HG03520 (cell line): ENCODE data around the gene PLEKHJ1.

Experiments
- ATAC-seq: cut with Tn5 transposase; IDR thresholded peaks from one replicate; pipeline ENCODE4 v1.9.1; 2021; ENCODE audit warnings: mild to moderate bottlenecking, moderate library complexity; ENCODE audit not compliant: unreplicated experiment

Gene PLEKHJ1

DNA sequence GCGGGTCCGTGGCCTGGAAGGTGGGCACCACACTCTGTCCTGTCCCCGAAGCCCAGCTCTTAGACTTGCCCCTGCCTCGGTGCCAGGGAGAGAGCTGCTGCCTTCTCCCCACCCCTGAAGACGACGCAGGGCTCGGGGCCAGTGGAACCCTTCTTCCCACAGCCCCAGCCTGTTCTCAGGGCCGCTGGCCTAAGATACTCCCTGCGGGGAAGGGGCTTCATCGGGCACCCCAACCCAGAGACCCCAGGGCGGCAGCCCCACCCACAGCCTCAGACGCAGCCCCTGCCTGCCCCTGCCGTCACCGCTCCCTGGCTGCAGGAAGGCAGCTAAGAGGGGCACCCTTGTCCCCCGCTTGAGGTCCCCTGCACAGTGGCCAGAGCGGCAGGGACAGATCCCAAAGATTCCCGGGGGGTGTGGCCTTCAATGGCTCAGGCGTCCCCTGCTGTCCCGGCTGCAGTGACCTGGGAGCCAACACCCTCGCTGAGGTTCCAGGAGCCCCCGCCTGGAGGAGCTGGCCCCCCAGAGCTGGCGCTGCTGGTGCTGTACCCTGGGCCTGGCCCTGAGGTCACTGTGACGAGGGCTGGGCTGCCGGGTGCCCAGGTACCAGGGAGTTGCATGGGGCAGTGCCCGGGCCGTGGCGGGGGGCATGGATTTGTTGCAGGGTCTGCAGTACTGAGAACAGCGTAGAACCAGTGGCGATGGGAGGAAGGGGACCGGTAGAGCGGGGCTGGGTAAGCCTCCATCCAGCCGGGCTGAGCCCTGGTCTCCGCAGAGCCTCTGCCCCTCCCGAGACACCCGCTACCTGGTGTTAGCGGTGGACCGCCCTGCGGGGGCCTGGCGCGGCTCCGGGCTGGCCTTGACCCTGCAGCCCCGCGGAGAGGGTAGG is 14.0 kb upstream of the PLEKHJ1 start:
- no peak for ATAC-seq

DNA sequence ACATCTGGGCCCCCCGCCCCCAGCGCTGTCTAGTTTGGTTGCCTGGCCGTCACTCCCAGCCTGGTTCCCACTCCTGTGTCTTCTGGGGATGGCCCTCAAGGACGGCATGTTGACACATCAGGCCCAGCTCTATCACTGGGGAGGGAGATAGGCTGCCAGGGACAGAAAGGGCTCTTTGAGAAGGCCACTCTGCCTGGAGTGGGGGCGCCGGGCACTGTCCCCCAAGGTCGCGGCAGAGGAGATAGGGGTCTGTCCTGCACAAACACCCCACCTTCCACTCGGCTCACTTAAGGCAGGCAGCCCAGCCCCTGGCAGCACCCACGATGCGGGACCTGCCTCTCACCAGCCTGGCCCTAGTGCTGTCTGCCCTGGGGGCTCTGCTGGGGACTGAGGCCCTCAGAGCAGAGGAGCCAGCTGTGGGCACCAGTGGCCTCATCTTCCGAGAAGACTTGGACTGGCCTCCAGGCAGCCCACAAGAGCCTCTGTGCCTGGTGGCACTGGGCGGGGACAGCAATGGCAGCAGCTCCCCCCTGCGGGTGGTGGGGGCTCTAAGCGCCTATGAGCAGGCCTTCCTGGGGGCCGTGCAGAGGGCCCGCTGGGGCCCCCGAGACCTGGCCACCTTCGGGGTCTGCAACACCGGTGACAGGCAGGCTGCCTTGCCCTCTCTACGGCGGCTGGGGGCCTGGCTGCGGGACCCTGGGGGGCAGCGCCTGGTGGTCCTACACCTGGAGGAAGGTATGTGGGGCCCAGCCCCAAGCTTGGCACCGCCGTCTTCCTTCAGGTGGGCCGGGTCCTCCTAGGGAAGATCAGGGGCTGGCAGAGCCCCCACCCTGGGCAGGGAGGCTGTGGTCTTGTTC is 13.1 kb upstream of the PLEKHJ1 start, which contains the start of gene AMH:
TSS of gene AMH (plus strand) at position 314 of the 857 bp plus-strand sequence. CDS start at position 324, 10 bp downstream.
- no peak for ATAC-seq

DNA sequence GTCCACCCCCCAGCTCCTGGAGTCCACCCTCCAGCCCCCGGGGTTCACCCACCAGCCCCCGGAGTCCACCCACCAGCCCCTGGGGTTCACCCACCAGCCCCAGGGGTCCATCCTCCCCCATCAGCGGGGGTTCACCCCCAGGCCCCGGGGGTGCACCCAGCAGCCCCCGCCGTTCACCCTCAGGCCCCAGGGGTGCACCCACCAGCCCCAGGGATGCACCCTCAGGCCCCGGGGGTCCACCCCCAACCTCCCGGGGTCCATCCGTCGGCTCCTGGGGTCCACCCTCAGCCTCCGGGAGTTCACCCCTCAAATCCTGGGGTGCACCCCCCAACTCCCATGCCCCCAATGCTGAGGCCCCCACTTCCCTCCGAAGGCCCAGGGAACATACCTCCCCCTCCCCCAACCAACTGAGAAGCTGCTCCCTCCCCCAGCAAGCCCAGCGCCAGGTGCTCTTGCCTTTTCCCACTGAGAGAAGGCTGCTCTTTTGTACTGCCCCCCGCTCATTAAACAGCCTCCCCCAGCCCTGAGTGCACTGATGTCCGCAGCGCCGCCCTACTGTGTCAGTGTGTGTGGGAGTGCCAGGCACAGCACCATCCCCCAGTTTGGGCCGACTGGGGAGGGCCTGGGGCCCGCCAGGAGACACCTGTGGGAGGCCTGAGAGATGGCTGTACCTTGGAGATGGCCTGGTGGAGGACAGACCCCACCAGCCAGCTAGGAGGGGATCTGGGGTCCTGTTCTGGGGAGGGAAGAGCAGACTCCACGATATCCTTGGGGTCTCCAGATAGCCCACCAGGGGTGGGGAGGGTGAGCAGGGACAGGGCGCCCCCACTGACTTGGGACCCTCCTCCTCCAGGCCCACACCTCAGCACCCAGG is 12.2 kb upstream of the PLEKHJ1 start:
- no peak for ATAC-seq

DNA sequence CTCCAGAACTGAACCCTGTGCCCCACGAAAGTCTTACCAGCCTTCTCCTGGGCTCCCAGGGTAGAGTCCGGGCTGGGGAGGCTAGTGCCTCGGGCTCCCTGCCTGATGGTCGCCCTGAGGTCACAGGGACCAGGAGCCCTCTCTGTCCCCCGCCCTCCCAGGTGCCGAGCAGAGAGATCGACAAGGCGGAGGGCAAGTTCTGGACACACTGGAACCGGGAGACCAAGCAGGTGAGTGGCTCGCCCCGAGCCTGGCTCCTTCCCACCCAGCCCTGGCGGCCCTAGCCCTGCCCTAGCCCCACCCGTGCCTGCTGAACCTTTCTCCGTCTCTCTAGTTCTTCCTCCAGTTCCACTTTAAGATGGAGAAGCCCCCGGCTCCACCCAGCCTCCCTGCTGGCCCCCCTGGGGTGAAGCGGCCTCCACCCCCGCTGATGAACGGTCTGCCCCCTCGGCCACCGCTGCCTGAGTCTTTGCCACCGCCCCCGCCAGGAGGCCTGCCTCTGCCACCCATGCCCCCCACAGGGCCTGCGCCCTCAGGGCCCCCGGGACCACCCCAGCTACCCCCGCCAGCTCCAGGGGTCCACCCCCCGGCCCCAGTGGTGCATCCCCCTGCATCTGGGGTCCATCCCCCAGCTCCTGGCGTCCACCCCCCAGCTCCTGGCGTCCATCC is 11.4 kb upstream of the PLEKHJ1 start:
- ATAC-seq: no peak

DNA sequence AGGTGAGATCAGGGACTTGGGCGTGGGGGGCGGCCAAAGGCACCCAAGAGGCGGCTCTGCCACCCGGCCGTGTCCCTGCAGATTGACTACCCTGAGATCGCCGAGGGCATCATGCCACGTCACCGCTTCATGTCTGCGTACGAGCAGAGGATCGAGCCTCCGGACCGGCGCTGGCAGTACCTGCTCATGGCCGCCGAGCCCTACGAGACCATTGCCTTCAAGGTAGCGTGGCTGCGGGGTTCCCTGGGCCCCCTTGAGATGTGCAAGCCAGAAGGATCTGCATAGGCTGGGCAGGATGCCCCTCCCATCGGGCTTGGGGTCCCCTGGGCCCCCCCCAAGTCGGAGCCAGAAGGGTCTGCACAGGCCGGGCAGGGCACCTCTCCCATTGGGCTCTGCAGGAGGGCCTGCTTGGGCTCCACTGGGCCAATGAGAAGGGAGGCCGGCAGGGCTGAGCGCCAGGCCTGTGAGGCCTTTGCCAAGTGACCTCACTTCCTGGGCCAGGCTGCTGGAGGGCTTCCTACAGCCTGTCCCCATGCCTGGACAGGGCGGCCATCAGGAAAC is 10.8 kb upstream of the PLEKHJ1 start:
- no peak for ATAC-seq

DNA sequence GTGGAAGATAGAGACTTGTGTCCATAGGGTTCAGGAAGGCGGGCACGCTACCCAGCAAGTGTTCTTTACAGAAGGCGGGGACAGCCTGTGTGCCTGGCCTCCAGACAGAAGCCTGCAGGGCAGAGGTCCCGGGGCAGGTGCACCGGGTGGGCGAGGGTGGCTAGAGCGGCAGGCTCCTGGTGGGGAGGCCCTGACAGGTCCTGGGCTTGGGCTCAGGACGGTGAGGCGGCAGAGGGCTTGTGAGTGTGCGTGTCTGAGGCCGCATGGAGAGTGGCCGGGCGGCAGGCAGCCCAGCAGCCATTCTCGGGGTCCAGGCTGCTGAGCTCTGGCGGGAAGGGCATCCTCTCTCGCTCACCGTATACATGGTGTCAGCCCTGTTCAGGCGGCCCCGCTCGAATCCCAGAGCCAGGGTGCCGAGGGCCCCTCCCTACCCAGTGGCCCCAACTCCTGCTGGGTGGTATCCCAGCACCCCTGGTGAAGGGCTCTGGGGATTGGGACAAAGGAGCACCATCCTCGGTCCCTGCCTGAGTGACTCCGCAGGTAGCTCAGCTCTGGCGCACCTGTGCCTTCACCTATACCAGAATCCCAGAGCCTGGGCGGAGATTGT is 10.0 kb upstream of the PLEKHJ1 start:
- ATAC-seq: no peak

DNA sequence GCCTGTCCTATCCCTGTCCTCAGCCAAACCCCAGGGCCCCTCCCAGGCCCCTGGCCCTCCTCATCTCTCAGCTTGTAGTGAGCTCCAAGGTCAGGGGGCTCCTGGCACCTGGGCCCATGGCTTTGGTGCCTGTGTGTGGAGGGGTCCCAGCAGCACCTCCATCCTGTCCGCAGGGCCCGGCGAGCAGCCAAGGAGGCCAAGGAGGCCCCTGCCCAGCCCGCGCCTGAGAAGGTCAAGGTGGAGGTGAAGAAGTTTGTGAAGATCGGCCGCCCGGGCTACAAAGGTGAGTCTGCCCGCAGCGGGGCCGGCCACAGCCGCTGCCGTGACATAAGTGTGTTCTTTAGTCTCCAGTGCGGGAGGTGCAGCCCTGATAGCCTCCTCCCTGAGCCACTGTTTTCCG is 9.1 kb upstream of the PLEKHJ1 start:
- ATAC-seq: no peak

DNA sequence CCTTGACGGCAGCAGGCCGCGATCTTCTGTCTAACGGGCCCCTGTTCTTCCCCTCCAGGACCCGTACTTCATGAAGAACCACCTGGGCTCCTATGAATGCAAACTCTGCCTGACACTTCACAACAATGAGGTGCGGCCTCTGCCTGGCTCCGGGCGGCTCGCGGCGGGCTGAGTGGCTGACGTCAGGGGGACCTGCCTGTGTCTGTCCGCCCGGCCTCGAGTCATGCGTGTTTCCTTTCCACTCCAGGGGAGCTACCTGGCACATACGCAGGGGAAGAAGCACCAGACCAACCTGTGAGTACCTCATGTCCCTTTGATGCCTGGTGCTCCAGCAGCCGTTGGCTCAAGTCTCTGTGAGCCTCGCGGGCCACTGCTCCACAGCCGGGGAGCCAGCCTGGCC is 8.4 kb upstream of the PLEKHJ1 start:
- ATAC-seq: no peak

DNA sequence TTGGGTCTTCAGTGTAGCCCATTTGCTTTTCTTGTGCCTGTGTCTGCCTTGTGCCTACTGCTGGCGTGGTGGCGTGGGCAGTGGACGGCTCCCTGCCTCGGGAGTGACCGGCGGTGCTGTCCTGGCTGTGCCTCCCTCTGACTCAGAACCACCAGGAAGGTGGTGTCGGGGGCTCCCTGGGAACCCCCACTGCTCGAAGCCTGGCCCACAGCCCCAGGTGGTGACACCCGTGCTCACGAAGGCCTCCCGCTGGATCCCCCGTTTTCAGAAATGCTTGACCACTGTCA is 7.9 kb upstream of the PLEKHJ1 start:
- ATAC-seq: no peak

DNA sequence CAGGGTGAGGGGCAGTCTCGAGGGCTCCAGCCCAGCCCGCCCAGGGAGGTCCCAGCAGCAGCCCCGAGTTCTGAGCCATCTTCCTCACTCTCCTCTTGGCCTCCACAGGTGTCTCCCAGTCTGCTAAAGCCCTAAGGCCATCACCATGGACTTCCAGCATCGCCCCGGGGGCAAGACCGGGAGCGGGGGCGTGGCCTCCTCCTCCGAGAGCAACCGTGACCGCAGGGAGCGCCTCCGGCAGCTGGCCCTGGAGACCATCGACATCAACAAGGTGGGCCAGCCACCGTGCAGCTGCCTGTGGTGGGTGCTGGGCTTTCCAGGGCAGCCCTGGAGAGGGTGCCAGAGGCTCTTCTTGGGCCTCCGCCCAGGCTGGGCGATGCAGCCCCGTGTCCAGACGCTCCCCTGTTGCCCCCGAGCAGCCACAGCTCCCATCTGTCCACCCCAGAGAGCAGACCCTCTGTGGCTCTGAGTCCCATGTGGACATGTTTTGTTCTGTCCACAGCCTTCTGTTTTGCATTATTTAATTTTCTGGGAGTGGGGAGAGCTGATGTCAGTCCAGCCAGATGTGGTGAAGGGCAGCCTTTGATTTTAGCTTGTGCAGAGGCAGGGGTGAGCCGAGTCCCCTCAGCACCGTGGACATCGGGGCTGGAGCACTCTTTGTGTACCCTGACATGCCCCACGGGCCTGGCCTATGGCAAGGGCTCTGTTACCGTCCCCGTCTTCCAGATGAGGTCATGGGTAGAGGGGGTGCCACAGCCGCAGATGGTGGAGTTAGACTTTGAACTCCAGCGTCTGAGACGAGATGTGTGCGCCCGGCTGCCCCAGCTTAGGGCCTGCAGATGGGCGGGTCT is 7.4 kb upstream of the PLEKHJ1 start:
- ATAC-seq: no peak

DNA sequence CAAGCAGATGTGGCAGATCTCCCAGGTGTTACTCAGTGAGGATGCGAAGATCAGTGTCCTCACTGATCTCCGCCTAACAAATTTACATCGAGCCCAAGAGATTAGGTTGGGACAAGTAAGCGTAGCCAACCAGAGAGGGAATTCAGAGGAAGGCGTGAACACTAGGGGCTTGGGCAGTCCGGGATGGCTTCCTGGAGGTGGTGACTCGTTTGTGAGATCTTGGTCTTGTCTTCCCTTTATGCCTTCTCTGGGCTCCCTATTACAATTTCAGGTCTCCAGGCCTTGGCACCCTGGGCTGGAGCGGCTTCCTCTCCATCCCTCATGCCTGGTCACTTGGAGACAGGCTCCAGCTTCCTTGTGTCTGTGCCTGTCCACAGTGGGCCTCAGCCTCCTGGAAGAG is 6.7 kb upstream of the PLEKHJ1 start:
- ATAC-seq: no peak

DNA sequence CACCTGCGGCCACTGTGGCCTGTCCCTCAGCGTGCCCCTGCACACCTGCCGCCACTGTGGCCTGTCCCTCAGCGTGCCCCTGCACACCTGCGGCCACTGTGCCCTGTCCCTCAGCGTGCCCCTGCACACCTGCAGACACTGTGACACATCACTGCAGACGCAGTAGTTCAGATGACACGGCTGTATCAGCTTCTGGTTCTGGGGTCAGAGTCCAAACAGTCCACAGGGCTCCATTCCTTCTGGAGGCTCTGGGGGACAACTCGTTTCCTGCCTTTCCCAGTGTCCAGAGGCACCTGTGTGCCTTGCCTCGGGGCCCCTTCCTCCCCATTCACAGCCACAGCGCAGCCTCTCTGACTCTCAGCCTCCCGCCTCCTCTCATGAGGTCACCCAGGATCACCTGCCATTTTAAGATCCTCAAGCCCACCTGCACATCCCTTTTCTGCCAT is 6.0 kb upstream of the PLEKHJ1 start:
- ATAC-seq: no peak

DNA sequence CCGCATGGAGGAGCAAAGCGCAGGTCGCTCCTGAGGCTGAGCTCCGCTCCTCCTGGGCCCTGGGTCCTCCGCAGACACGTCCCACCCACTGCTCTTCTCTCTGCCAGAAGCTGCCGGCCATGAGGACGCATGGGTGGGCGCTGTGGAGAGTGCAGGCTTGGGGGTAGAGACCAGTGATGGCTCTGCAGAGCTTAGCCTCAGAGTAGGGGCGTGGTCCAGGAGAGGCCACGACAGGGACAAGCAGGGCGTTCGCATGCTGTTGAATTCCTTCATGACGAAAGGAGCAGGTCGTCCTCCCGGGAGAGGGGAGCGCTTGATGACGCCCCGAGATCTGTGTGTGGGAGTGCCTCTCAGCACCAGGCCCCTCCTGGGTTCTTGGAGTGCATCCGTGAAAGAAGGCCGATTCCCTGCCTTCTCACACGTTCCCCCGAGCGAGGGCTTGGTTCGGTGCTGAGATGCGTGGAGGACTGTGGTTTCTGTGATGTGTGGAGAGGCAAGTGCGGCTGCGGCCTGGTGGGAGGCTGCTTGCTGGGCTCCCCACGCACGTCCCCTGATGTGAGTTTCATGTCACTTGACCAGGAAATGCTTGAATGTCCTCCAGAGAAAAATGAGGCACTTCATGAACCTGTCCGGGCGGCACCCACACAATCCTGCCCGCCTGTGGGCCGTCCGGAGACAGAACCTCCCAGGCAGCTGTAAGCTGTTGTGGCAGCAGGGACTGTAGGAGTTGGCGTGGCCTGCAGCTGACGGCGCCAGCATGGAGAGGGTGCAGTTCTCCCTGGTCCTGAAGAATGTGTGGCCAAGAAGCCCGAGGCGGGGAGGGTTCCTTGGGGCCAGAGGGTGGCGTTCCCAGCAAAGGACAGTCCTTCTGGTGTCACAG is 5.0 kb upstream of the PLEKHJ1 start:
- ATAC-seq: no peak

DNA sequence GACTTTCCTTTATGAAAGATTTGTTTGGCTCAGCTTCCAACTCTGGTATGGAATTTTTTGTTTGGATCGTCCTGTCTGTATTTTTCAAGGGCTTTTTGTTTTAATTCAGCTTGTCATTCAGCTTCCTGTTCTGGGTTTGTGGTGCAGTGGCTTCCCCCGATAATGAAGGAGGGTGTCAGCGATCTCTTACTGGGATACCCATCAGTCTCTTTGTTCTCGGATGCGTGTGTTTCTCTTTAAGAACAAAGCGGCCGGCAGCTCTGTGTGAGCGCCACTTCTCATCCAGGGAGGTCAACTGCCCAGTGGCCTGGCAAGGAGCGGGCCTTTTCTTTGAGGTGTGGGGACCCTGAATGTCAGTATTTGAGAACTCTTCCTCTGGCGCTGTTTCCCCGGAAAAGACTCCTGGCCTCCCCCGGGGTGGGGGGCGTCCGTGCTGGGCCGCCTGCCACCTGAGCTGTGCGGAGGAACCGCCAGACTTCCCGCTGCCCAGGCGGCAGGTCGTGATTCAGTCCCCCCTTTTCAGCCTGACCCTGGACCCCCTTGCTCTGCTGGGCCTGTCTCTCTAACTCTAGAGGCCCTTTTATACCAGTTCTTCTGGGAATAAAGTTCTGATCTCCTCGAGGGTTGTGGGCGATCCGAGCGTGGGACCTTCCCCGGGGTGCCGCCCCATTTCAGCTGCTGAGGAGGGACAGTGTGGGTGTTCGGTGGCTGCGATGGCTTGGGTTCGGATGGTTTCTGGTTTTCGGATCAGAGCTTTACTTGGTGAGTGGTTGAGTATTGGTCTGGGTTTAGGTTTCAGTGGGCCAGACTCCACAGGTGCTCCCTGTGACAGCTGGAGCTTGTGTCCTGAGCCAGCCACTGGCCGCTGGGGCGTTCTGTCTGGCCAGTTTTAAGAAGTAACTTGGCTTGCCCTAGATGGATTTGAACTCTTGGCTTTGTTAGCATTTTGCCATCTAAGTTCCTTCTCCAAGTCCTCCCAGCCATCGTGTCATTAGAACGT is 3.9 kb upstream of the PLEKHJ1 start:
- ATAC-seq: no peak

DNA sequence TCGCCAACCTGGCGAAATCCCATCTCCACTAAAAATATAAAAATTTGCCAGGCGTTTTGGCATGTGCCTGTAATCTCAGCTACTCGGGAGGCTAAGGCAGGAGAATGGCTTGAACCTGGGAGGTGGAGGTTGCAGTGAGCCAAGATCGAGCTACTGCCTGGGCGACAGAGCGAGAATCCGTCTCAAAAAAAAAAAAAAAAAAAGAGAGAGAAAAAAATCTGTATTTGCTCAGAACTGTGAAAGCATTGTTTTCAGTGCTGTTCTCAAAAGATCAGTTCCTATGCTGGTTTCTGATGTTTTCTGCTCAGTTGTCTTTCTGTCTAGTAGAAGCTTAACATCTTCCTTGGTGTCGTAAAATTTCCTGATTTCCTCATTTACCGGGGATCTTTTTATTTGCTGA is 3.0 kb upstream of the PLEKHJ1 start:
- ATAC-seq: no peak

DNA sequence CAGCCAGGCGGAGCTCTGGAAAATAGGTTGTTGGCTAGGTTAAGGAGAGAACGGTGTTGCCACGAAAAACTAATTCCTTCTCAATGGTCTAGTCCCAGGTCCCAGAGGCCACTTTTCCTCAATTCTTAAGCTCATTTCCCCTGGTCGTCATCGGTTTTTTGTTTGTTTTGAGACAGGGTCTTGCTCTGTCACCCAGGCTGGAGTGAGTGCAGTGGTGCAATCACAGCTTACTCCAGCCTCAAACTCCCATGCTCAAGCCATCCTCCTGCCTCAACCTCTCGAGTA is 1.7 kb upstream of the PLEKHJ1 start:
- no peak for ATAC-seq
